Nephron (organoid): ENCODE results near the gene STAB1.

Experiments used
- H3K27ac Mint-ChIP-seq, 3 experiments: 2 replicates each; pipeline ENCODE4 v1.8.0; 2020; ENCODE audit warnings: mixed read lengths in 3 of 3, mild to moderate bottlenecking in 2 of 3, moderate library complexity in 1 of 3
- H3K27me3 Mint-ChIP-seq: 2 replicates; pipeline ENCODE4 v1.8.0; 2021; ENCODE audit warnings: low read depth, mild to moderate bottlenecking, moderate library complexity, mixed read lengths
- H3K36me3 Mint-ChIP-seq: 2 replicates; pipeline ENCODE4 v1.8.0; 2020; ENCODE audit warnings: low read depth, mixed read lengths
- H3K4me1 Mint-ChIP-seq: 2 replicates; pipeline ENCODE4 v1.8.0; 2020; ENCODE audit warnings: mixed read lengths
- H3K4me3 Mint-ChIP-seq, 3 experiments: 2 replicates each; pipeline ENCODE4 v1.8.0; 2020; ENCODE audit warnings: mild to moderate bottlenecking in 3 of 3, mixed read lengths in 3 of 3, moderate library complexity in 2 of 3
- H3K9me3 Mint-ChIP-seq: 2 replicates; pipeline ENCODE4 v1.8.0; 2020; ENCODE audit warnings: mixed read lengths
- TF ChIP-seq, protein P1 (sequence below), 3 experiments: fragments of 200-600 bp; sonication (generic); IDR thresholded peaks; one replicate each; pipeline ENCODE4 v1.5.0; 2021; ENCODE audit warnings: antibody characterized with exemption in 3 of 3; ENCODE audit not compliant: unreplicated experiment in 3 of 3

STAB1 gene, protein sequence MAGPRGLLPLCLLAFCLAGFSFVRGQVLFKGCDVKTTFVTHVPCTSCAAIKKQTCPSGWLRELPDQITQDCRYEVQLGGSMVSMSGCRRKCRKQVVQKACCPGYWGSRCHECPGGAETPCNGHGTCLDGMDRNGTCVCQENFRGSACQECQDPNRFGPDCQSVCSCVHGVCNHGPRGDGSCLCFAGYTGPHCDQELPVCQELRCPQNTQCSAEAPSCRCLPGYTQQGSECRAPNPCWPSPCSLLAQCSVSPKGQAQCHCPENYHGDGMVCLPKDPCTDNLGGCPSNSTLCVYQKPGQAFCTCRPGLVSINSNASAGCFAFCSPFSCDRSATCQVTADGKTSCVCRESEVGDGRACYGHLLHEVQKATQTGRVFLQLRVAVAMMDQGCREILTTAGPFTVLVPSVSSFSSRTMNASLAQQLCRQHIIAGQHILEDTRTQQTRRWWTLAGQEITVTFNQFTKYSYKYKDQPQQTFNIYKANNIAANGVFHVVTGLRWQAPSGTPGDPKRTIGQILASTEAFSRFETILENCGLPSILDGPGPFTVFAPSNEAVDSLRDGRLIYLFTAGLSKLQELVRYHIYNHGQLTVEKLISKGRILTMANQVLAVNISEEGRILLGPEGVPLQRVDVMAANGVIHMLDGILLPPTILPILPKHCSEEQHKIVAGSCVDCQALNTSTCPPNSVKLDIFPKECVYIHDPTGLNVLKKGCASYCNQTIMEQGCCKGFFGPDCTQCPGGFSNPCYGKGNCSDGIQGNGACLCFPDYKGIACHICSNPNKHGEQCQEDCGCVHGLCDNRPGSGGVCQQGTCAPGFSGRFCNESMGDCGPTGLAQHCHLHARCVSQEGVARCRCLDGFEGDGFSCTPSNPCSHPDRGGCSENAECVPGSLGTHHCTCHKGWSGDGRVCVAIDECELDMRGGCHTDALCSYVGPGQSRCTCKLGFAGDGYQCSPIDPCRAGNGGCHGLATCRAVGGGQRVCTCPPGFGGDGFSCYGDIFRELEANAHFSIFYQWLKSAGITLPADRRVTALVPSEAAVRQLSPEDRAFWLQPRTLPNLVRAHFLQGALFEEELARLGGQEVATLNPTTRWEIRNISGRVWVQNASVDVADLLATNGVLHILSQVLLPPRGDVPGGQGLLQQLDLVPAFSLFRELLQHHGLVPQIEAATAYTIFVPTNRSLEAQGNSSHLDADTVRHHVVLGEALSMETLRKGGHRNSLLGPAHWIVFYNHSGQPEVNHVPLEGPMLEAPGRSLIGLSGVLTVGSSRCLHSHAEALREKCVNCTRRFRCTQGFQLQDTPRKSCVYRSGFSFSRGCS (N-terminal part only)

DNA sequence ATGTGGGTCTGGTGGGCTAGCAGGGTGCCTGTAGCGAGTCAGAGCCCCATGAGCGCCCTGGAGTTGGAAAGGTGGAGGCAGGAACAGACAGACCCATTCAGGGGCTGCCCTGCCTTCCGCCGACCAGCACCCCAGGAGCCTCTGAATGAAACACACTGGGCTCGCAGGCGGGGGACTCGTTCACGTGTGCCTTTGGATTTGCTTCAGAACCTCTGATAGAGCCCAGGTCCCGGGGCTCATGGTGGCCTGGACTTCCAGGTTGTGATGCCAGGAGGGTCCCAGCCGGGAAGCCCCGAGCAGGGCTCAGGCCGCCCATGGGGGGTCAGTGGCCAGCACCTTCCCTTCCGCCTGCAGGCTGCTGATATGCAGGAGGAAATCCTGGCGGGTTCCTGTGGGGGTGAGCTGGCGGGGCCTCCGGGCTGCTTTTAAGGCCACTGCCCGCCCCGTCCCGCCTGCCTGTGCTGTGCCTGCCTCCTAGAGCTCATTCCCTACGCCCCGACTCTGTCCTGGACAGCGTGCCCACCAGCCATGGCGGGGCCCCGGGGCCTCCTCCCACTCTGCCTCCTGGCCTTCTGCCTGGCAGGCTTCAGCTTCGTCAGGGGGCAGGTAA lies at the start of gene STAB1:
Gene STAB1 (plus strand): TSS at position 453 of the 610 bp plus-strand sequence. CDS start 76 bp downstream, at position 529.
- TF ChIP-seq, protein P1, sequence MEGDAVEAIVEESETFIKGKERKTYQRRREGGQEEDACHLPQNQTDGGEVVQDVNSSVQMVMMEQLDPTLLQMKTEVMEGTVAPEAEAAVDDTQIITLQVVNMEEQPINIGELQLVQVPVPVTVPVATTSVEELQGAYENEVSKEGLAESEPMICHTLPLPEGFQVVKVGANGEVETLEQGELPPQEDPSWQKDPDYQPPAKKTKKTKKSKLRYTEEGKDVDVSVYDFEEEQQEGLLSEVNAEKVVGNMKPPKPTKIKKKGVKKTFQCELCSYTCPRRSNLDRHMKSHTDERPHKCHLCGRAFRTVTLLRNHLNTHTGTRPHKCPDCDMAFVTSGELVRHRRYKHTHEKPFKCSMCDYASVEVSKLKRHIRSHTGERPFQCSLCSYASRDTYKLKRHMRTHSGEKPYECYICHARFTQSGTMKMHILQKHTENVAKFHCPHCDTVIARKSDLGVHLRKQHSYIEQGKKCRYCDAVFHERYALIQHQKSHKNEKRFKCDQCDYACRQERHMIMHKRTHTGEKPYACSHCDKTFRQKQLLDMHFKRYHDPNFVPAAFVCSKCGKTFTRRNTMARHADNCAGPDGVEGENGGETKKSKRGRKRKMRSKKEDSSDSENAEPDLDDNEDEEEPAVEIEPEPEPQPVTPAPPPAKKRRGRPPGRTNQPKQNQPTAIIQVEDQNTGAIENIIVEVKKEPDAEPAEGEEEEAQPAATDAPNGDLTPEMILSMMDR (IDR thresholded peaks at IDR 0.05; ENCODE audit: unreplicated experiment in 3 of 3): no peak
- H3K27ac Mint-ChIP-seq: peak within 1 kb of the TSS in 1 of 3 experiments; percentile 9
- H3K4me3 Mint-ChIP-seq: no peak within 1 kb of the TSS
- peaks cover 5% of the 10 kb centered on the region for H3K4me1 Mint-ChIP-seq
- no peaks in the 10 kb centered on the region for H3K27me3 Mint-ChIP-seq
- no peaks in the 10 kb centered on the region for H3K9me3 Mint-ChIP-seq
- H3K36me3 Mint-ChIP-seq: peaks cover 22% of the 10 kb centered on the region

DNA sequence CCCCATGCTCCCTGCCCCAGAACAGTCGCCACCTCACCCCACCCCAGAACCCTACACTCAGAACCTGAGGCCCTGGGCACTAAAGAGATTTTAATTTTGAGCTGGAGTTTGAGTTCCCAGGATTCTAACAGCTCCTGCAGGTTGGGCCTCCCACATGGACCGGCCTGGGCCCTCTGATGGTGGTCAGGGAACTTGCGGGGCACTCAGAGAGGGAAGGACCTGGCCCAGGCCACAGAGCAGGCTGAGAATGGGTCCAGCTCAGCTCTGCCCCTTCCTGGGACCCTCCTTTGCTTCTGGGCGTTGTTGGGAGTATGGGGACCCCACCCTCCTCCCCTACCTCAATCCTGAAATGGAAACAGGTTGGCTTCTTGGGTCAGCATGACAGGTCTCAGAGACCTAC lies 49.1 kb upstream of the STAB1 start:
- Mint-ChIP-seq H3K36me3 (no peaks in the 10 kb centered on the region), H3K4me1 (peaks cover 33% of the 10 kb centered on the region), H3K27ac (no peak overlapping the region)

DNA sequence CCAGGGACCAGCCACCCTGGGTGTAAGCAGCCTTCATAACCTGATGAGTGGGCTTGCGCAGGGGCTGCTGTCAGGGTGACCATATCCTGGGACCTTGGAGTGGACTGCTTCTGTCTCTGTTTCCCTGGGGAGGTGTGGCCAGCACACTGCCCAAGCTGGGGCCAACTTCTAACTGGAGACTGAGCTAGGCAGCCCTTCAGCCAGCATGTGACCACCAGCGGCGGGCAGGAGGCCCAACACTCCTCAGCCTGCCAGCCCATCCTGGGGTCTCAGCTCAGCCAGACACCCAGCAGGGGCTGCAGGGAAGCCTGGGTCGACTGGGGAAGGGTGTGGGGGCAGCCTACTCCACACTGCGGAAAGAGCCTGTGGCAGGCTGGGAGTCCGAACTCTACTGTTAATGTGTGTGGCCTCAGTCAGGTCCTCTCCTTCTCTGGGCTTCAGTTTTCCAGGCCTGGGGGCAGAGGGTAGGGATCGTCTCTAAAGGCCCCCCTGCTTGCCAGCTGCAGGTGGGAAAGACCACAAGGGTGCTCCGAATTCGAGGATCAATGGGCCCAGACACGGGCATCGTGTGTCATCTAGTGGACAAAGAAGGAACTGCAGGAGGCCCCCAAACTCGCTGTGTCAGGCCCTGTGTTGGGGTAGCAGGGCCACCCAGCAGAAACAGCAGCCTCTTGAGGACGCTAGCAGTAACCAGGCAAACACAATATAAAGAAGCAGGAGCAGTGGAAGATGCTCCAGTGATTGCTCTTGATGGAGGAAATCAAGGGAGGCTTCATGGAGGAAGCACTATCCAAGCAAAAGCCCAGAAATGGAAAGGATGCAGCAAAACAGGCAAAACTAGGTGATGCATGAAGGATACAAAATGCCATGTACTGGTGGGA lies 48.3 kb upstream of the STAB1 start:
- Mint-ChIP-seq H3K36me3 (no peaks in the 10 kb centered on the region), H3K4me1 (peaks cover 40% of the 10 kb centered on the region), H3K9me3 (no peaks in the 10 kb centered on the region), H3K27ac (peak overlapping the region in 2 of 3 experiments; percentile 21 to 39), H3K4me3 (peak overlapping the region in 1 of 3 experiments; percentile 10), H3K27me3 (peaks cover 11% of the 10 kb centered on the region)
- TF ChIP-seq, protein P1 (IDR thresholded peaks at IDR 0.05; ENCODE audit: unreplicated experiment in 3 of 3): peak; percentile 99 to 100 (median 99)

More for the DNA sequence above, 49.1 kb upstream of the STAB1 start:
- H3K9me3 Mint-ChIP-seq: no peaks in the 10 kb centered on the region
- peaks cover 11% of the 10 kb centered on the region for H3K27me3 Mint-ChIP-seq
- TF ChIP-seq, protein P1 (IDR thresholded peaks at IDR 0.05; ENCODE audit: unreplicated experiment in 3 of 3): no peak
- H3K4me3 Mint-ChIP-seq: no peak overlapping the region

DNA sequence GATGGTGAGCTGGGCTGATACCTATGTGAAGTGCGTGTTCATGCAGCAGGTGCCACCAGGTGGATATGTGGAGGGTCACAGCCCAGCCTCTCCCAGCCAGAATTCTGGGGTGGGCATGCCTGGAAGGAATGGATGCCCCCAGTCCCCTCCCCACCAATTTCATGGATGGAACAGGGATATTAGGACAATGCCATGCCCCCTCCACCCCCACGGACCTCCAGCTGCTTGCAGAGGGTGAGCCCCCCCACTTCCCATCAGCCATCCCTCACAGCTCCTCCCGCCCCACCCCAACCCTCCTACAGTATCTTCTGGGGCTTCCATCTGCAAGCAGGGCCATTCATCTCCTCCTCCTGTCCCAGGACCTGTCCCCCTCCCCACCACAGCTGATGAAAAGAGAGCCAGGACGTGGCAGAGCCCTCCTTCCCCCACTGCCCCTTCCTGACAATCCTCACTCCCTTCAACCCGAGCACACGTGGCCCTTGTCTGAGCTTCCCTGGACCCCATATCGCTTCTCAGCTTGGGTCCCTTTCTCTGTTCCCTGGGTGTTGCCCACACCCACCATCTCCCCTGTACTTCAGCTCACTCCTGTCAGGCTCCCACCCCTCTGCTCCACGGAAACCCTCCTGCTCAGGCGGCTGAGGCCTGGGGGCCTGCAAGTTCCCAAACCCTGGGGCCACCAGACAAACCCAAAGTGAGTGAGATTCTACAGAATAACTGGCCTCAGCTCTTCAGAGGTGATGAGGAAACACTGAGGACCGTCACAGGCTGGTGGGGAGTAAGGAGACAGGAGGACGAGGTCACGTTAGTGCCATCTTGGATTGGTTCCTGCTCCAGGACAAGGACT lies 47.4 kb upstream of the STAB1 start:
- Mint-ChIP-seq H3K27ac (peak overlapping the region in 2 of 3 experiments; percentile 21 to 39), H3K4me3 (peak overlapping the region in 1 of 3 experiments; percentile 10), H3K27me3 (peaks cover 11% of the 10 kb centered on the region), H3K4me1 (peaks cover 44% of the 10 kb centered on the region), H3K36me3 (no peaks in the 10 kb centered on the region), H3K9me3 (no peaks in the 10 kb centered on the region)
- TF ChIP-seq, protein P1 (IDR thresholded peaks at IDR 0.05; ENCODE audit: unreplicated experiment in 3 of 3): no peak
